Parathyroid adenoma (tissue), 2 donors: ENCODE results near the gene TUT7.

Source experiments
- H2AFZ ChIP-seq: fragments of 300-600 bp; sonication (generic); one replicate; pipeline ENCODE4 v1.7.0; 2017; ENCODE audit warnings: antibody characterized with exemption, mild to moderate bottlenecking
- H3K27ac ChIP-seq: fragments of 300-600 bp; sonication (generic); one replicate; pipeline ENCODE4 v1.7.0; 2017
- H3K27me3 ChIP-seq: fragments of 300-600 bp; sonication (generic); one replicate; pipeline ENCODE4 v1.7.0; 2017; ENCODE audit warnings: low read length; ENCODE audit not compliant: control insufficient read depth, insufficient read depth
- H3K36me3 ChIP-seq: fragments of 300-600 bp; sonication (generic); one replicate; pipeline ENCODE4 v1.7.0; 2017; ENCODE audit warnings: low read length; ENCODE audit not compliant: control insufficient read depth, insufficient read depth
- H3K4me1 ChIP-seq: fragments of 300-600 bp; sonication (generic); one replicate; pipeline ENCODE4 v1.7.0; 2017; ENCODE audit warnings: control low read depth
- H3K4me2 ChIP-seq: fragments of 300-600 bp; sonication (generic); one replicate; pipeline ENCODE4 v1.7.0; 2017; ENCODE audit warnings: low read length
- H3K4me3 ChIP-seq: fragments of 300-600 bp; sonication (generic); one replicate; pipeline ENCODE4 v1.7.0; 2017; ENCODE audit warnings: low read depth, low read length
- H3K79me2 ChIP-seq: fragments of 300-600 bp; sonication (generic); one replicate; pipeline ENCODE4 v1.7.0; 2017; ENCODE audit warnings: control low read depth
- H3K9ac ChIP-seq: fragments of 300-600 bp; sonication (generic); one replicate; pipeline ENCODE4 v1.7.0; 2017; ENCODE audit warnings: mild to moderate bottlenecking
- H3K9me3 ChIP-seq: fragments of 300-600 bp; sonication (generic); one replicate; pipeline ENCODE4 v1.7.0; 2017; ENCODE audit warnings: low read length; ENCODE audit not compliant: control insufficient read depth
- TF ChIP-seq, protein P1 (sequence below): fragments of 300-600 bp; sonication (generic); IDR thresholded peaks from one replicate; pipeline ENCODE4 v1.7.0; 2017; ENCODE audit warnings: antibody characterized with exemption, mild to moderate bottlenecking
- donor health status: primary hyperparathyroidism.

TUT7 gene

DNA sequence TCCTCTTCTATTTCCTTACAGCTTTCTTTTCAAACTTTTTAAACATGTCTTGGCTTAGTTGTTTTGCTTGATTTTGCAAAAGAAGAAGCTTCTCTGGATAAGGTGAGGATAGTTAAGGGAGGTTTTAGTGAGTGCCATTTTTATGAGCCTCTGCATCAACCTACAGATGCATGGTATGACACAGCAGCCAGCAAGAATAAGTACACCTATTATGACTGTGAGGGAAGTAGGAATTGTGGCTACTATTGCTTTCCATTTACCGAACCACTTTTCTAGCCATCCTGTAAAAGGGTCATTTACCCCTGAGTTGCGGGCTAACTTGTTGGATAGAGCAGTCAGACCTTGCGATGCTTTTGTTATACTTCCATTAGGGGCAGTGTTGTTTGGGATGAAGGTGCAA lies 7.0 kb upstream of the TUT7 start:
- Histone ChIP-seq H3K9ac (no peak overlapping the region), H3K27ac (no peak overlapping the region), H3K27me3 (no peaks in the 10 kb centered on the region), H3K4me1 (no peaks in the 10 kb centered on the region), H2AFZ (no peak overlapping the region), H3K79me2 (no peaks in the 10 kb centered on the region), H3K36me3 (no peaks in the 10 kb centered on the region), H3K4me3 (no peak overlapping the region), H3K4me2 (no peak overlapping the region), H3K9me3 (no peaks in the 10 kb centered on the region)
- TF ChIP-seq, protein P1, sequence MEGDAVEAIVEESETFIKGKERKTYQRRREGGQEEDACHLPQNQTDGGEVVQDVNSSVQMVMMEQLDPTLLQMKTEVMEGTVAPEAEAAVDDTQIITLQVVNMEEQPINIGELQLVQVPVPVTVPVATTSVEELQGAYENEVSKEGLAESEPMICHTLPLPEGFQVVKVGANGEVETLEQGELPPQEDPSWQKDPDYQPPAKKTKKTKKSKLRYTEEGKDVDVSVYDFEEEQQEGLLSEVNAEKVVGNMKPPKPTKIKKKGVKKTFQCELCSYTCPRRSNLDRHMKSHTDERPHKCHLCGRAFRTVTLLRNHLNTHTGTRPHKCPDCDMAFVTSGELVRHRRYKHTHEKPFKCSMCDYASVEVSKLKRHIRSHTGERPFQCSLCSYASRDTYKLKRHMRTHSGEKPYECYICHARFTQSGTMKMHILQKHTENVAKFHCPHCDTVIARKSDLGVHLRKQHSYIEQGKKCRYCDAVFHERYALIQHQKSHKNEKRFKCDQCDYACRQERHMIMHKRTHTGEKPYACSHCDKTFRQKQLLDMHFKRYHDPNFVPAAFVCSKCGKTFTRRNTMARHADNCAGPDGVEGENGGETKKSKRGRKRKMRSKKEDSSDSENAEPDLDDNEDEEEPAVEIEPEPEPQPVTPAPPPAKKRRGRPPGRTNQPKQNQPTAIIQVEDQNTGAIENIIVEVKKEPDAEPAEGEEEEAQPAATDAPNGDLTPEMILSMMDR: no peak

DNA sequence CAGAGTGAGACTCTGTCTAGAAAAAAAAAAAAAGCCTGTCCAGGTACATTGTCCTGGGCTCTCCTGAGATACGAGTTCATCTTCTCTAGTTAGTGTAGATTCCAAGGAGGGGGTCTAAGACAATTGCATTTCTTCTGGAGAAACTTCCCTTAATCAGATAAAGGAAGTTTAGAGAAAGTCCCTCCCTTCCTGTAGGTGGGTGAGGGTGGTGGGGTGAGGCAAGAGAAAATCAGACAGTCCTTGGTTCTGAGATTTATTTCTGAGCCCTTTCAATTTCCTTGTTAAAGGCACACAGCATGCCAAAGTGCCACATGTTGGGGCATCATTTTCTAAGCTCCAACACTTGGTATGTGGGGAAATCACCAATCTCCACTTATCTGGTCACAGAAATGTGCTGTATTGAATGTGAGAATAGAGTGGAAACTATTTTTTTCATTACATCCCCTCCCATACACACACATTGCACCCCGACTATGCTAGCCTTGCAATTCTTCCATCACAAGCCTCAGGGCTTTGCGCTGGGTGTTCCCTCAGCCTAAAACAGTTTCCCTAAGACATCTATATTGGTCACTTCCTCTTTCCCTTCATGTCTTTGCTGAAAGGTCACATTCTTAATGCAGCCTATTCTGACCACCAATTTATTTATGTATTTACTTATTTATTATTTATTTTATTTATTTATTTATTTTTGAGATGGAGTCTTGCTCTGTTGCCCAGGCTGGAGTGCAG lies 5.1 kb upstream of the TUT7 start:
- no peak overlapping the region for H3K4me2 ChIP-seq
- H3K79me2 ChIP-seq: no peaks in the 10 kb centered on the region
- no peak overlapping the region for H3K27ac ChIP-seq
- no peak overlapping the region for H3K9ac ChIP-seq
- TF ChIP-seq, protein P1: no peak
- H3K4me1 ChIP-seq: no peaks in the 10 kb centered on the region
- no peak overlapping the region for H3K4me3 ChIP-seq
- no peaks in the 10 kb centered on the region for H3K36me3 ChIP-seq
- no peaks in the 10 kb centered on the region for H3K9me3 ChIP-seq
- H3K27me3 ChIP-seq: no peaks in the 10 kb centered on the region
- no peak overlapping the region for H2AFZ ChIP-seq

DNA sequence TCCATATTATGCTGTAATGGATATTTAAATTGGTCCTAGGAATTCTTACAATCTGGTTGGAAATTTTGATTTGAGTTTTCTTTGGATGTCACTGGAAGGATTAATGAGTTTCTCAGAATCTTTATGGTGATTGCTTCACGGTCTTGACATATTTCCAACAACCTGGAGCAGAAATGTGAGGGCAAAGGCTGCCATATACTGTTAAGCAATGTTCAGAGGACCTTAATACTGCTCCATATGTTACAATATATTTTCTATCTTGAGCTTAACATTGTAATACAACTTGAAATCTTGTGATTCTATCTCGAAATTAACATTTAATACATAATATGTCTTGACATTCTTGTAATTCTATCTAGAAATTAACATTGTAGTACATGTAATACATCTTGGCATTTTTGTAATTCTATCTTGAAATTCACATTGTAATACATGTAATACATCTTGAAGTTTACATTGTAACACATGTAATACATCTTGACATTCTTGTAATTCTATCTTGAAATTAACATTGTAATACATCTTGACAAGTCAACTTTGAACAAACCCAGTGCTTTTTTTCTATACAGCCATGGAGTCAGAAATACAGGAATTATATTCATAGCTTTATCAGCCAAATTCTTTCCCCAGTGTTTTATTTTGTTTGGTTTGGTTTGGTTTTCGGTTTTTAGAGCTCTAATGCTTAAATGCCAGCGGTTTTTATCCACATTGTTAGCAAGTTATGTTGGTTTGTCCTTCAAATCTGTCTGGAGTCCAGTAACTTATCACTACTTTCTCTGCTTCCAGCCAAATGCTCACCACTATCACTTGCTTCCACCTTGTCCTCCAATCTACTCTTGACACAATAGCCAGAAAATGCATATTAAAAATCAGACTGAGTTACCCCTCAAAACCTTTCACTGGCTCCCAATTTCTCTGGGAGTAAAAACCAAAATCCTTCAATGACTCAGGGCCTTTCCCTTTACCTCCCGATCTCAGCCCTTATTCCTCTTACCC lies 3.0 kb upstream of the TUT7 start:
- no peaks in the 10 kb centered on the region for H3K27me3 ChIP-seq
- no peak overlapping the region for H3K9ac ChIP-seq
- no peak overlapping the region for H3K27ac ChIP-seq
- H3K36me3 ChIP-seq: no peaks in the 10 kb centered on the region
- no peak overlapping the region for H3K4me3 ChIP-seq
- peaks cover 3% of the 10 kb centered on the region for H3K79me2 ChIP-seq
- H3K4me2 ChIP-seq: no peak overlapping the region
- TF ChIP-seq, protein P1: no peak
- H2AFZ ChIP-seq: no peak overlapping the region
- H3K9me3 ChIP-seq: no peaks in the 10 kb centered on the region
- peaks cover 4% of the 10 kb centered on the region for H3K4me1 ChIP-seq

DNA sequence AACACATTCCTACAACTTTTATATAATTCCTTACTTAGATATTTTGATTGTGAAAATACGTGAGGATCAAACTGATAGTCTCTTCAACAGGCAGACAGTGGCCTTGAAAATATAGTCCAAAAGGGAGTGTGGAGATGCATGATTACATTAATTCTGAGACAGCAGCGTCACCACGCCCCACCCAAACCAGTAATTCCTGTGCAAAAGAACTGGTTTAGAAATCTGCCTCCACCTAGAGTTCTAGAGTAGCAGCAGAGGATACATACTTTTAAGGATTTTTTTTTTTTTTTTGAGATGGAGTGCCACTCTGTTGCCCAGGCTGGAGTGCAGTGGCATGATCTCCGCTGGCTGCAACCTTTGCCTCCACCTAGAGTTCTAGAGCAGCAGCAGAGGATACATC lies 1.6 kb upstream of the TUT7 start:
- no peak overlapping the region for H3K27ac ChIP-seq
- H2AFZ ChIP-seq: no peak overlapping the region
- H3K9ac ChIP-seq: no peak overlapping the region
- no peak overlapping the region for H3K4me2 ChIP-seq
- TF ChIP-seq, protein P1: no peak
- H3K36me3 ChIP-seq: no peaks in the 10 kb centered on the region
- peaks cover 5% of the 10 kb centered on the region for H3K79me2 ChIP-seq
- no peaks in the 10 kb centered on the region for H3K9me3 ChIP-seq
- no peaks in the 10 kb centered on the region for H3K27me3 ChIP-seq
- no peak overlapping the region for H3K4me3 ChIP-seq
- peaks cover 4% of the 10 kb centered on the region for H3K4me1 ChIP-seq
